NCI-H526 treated with DMSO at 0.1 percent for 48 hours (cell line): ENCODE data around the gene HNF1A.

Experiments used
- DNase-seq: peaks from one replicate; lab custom pipeline; 2025; lab: John Stamatoyannopoulos, UW

Gene HNF1A

DNA sequence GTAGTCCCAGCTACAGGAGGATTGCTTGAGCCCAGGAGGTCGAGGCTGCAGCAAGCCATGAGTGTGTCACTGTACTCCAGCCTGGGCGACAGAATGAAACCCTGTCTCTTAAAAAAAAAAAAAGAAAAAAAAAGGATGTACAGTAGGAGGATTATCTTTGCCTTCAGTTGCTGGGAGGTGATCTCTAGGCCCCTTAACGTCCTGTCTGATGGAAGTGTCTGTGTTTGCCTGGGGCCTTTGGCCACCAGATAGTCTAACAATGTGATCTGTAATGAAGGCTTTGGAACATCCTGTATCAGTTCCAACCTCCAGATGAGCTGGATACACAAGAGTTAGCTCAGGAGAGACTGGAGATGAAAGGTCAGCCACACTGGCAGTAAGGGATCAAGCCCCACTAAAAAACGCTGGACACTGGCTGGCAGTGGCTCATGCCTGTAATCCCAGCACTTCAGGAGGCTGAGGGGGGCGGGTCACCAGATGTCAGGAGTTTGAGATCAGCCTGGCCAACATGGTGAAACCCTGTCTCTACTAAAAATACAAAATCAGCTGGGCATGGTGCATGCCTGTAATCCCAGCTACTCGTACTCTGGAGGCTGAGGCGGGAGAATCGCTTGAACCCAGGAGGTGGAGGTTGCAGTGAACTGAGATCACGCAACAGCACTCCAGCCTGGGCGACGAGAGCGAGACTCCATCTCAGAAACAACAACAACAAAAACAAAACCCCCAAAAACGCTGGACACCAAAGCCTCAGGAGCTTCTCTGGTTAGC lies 19.0 kb upstream of the HNF1A start:
- DNase-seq = no peak

- DNase-seq = no peak
Observed at GRCh38 chr12:120960657-120961056, 17.7 kb upstream of the HNF1A start.

- DNase-seq = no peak
Observed at GRCh38 chr12:120961604-120962531, 16.5 kb upstream of the HNF1A start.

- no peak for DNase-seq
Observed at GRCh38 chr12:120962532-120963020, 15.8 kb upstream of the HNF1A start.

DNA sequence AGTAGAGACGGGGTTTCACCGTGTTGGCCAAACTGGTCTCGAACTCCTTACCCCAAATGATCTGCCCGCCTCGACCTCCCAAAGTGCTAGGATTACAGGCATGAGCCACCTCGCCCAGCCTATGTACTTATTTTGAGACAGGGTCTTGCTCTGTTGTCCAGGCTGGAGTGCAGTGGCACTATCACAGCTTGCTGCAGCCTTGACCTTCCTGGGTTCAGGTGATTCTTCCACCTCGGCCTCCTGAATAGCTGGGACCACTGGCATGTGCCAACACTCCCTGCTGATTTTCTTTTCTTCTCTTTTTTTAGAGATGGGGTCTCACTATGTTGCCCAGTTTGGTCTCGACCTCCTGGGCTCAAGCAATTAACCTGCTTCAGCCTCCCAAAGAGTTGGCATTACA lies 14.0 kb upstream of the HNF1A start:
- DNase-seq = no peak

DNA sequence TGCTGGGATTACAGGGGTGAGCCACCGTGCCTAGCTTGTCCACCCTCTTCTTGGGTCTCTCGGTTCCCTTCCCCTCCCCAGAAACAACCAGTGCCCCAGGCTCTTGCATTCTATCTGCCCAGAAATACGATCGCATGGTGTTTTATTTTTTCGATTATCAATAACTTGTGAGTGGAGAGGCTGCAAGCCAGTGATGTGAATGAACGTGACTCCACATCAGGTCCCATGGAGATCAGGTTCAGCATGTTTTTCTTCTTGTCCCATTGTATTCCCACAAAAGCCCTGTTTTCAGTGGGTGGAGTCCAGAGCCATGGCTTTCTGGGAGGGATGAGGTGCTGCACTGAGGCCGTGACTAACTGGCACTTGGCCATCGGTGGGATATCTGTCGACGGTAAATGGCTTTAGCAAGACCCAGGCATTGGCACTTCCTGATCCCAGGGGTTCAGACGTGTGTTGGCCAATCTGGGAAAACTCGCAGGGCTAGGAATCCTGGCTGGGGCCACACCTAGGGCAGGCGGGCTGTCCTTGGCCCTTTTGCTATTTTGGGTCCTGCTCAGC lies 12.7 kb upstream of the HNF1A start:
- no peak for DNase-seq

DNA sequence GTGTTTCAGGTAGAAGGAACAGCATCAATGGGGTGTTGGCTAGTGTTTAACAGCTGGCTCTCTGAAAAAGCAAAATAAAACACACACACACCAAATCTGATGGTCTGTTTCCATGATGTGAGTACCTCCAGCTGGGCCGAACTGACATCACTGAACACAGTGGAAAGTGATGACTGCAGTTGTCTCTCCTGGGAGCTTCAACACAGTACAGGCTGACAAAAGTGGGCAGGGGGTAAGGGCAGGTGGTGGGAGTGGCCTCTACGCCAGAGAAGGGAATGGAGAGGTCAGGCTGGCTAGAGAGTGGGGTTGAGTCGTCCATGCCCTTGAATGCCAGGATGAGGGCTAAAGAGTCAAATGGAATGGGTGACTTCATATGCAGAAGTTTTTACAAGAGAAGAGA lies 8.0 kb upstream of the HNF1A start:
- no peak for DNase-seq

DNA sequence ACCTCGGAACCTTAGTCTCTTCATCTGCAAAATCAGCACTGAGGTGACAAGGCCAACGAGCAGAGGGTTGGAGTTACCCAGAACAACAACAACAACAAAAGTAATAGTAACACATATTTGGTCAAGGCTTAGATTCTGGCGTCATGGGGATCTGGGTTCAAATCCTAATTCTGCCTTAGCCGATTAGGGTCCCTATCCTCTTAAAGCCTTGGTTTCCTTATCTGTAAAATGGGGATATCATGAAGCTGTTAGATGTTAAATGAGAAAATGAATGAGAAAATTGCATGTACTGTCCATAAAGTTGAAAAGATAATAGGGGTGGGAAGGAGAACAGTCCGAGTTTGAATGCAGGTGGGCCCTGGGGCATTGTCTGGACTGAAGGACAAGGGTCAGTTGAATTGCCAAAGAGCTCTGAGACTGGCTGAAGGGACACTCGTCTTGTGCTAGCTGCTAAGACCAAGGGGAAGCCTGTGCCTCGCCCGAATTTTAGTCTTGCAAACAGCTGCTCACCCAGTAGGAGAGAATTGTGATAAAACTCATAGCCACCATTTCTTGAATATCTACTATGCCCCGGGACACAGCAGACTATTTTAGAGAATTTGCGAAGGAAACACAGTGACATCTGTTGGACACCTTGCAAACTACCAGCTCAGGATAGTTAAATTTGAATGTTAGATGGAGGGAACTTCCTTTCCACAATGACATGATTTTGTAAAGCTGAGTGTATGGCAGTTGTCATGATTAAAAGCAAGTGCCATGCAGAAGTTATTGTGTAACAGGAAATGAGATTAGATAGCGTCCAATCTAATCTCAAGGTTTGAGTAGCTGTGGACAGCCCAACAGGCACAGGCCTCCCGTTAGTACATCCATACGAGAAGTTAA lies 6.8 kb upstream of the HNF1A start:
- DNase-seq = peak; percentile 45

DNA sequence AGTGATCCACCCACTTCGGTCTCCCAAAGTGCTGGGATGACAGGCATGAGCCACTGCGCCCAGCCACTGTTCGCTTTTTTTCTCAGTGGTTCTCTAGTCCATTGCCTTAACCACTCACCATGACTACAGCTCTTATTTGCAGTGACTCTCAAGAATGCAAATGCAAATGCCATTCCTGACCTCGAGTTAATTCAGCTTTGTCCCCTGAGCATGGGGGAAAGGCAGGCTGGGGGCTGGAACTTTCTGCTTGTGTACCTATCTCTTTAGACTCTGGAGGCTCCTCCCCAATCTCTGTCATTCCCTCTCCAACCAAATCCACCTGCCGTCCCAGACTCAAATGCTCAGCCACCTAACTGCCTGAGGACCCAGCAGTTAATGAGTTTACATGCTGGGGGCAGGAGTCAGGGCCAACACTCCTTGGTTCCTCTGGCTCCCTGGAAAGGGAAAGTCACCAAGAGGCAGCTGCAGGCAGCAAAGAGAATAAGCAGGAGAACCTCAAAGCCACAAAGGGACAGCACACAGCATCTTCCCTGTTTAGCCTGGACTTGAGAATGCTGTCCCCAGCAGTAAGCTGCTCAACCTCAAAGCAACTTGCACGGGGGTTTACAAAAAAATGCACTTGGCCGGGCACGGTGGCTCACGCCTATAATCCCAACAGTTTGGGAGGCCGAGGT lies 5.3 kb upstream of the HNF1A start:
- DNase-seq = peak; percentile 81

- DNase-seq = no peak
Observed at GRCh38 chr12:120977531-120978295, 630 bp upstream of the HNF1A start.

DNA sequence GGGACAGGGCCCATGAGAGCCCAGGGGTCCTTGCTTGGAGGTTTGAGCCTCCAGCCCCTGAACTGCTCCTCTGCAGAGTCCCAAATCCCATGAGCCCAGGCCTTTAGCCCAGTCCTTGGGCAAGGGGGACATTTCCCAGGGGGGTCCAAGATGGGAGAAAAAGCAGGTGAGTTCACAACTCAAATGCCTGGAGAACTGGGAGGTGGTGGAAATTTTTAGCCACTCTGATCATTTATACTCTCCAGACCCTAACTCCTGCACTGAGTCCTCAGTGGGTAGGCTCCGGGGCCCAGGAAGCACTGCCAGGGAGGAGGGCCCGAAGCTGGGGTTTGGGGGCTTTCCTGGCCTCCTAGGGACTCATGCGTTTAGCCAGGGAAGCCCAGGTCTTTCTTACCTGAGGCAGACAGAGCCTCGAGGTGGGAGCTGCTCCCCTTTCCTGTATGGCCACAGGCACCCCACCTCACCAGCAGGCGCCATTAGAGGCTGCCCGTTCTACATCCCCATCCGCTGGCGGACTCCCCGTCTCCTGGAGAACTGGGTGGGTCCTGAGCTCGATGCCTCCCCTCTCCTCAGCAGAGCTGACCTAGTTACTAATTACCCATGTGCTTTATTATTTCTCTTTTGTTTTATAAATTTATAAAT lies 998 bp downstream of the HNF1A start:
- no peak for DNase-seq

- no peak for DNase-seq
Observed at GRCh38 chr12:120979862-120980696, 1.7 kb downstream of the HNF1A start.

GRCh38 chr12:120980800-120981368 lies 2.5 kb downstream of the HNF1A start:
- no peak for DNase-seq

DNA sequence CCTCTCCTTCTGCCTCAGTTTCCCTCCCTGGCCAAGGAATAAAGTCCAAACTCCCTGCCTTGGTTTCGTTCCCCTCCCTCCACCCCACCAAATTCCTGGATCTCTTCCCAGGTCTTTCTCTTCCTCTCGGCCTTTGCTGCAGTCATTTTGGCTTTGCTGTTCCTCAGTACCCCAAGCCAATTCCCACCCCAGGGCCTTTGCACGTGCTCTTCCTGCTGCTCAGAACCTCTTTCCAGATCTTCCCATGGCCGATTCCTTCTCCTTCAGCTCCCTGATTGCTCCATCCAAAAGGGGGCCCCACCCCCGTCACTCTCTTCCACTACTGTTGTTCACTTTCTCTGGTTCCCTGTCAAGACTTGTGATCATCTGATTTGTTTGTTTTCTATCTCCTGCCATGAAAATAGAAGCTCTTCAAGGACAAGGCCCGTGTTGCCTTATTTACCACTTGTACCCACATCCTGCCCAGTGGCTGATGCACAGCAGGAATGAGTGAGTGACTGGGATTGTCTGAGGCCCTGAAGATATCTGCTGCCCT lies 3.1 kb downstream of the HNF1A start:
- DNase-seq = no peak

DNA sequence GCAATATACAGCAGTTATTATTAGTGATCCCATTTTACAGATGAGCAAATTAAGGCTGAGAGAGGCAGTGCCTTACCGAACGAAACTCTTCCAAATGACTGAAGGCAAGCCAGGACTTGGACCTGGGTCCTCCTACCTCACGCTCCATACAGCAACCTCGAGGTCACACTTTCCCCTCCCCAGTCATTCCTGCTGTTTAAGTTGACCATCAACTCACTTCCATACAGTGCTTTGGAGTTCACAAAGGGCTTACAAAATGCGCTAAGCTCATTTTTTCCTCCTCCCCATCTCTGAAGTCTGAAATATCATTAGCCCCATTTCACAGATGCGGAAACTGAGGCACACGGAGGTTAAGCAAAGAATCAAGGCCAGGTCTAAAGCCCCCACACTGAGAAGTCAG lies 4.3 kb downstream of the HNF1A start:
- no peak for DNase-seq

DNA sequence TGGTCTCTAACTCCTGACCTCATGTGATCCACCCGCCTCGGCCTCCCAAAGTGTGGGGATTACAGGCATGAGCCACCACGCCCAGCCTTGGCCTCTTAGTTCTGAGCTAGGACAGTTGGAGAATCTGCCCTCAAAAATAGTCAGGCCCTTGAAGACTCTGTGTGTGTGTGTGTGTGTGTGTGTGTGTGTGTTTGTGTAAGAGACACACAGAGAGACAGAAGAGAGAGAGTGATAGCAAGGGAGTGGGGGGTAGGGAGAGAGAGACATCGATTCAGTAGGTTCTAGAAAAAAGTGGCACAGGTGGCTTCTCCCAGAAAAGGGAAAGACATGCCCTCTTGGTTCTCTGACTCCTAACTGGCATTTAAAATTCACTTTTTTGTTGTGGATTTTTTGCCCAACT lies 5.4 kb downstream of the HNF1A start:
- no peak for DNase-seq

- no peak for DNase-seq
Observed at GRCh38 chr12:120984351-120984898, 6.1 kb downstream of the HNF1A start.

DNA sequence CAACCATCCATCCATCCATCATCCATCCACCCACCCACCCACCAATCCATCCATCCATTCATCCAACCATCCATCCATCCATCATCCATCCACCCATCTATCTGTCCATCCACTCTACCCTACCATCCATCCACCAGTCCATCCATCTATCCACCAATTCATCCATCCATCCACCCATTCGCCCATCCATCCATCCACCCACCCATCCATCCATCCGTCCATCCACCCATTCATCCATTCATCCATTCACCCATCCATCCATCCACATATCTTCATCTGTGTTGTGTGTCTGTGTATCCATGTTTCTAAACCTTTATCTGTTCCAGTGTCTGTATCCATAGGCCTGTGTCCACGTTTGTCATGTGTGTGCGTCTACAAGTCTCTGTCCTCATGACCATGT lies 9.9 kb downstream of the HNF1A start:
- DNase-seq = no peak
